ENCODE results near the gene TIGD1.

Gene TIGD1

DNA sequence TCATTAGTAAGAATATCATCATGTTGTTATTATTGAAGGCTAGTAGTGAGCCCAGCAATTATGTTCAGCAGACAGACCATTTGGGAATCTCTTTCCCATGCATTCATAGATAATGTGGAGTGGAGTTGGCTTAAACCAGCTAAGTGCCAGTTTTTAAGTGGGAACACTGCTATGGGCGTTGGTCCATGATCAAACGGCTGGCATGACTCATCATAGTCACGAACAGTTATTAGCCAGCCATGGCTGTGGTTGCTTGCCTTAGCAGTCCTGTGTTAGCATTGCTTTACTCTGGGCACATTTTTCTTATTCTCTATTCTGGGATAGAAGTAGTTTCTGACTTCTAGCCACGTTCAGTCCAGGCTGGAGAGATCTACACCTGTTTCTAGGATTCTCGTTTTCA is 17.8 kb upstream of the TIGD1 start:
- FAIRE-seq (no peak), DNase-seq (ENCODE audit: insufficient read length) (no peak)
- TF ChIP-seq POLR2A (IDR thresholded peaks at IDR 0.05; ENCODE audit: low read depth, low read length) (no peak), TAF1 (IDR thresholded peaks at IDR 0.05; ENCODE audit: borderline replicate concordance, low read depth, low read length) (no peak), POLR2AphosphoS5 (IDR thresholded peaks at IDR 0.05; ENCODE audit: low read depth, low read length) (no peak)

DNA sequence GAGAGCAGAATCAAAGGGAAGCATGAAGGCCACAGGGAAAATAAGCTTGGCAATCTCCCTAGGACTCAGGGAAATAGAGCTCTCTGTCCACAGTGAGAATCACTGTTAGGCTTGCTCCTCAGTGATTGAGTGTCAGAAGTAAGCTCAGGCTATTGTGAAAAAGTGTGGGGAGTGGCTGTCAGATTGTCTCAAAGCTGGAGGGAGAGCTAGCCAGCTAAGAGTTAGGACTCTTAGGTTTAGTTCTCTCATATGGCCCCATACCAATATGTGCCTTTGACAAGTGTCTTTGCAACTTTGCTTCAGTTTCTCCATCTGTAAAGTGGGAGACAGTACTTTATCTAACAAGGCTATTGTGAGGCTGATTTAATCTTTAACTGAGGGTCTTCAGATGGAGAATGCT is 17.4 kb upstream of the TIGD1 start:
- no peak for DNase-seq (ENCODE audit: insufficient read length)
- TF ChIP-seq TAF1 (IDR thresholded peaks at IDR 0.05; ENCODE audit: borderline replicate concordance, low read depth, low read length) (no peak), POLR2AphosphoS5 (IDR thresholded peaks at IDR 0.05; ENCODE audit: low read depth, low read length) (no peak), POLR2A (IDR thresholded peaks at IDR 0.05; ENCODE audit: low read depth, low read length) (no peak)
- no peak for FAIRE-seq

DNA sequence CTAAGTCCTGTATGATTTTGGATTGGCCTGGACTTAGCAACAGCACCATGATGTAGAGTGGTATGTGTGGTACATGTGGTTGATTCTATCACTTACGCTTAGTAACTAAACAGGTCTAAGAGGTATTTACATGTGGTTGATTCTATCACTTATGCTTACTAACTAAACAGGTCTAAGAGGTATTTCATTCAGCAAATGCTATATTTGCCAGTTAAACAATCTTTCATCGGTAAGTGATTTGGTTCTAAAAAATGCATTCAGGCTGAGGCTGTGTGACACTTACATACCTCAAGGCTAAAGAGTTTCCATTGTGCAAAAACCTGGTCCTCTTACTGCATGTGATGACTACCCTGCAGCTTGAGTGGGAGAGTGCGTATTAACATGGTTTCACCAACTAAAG is 13.2 kb upstream of the TIGD1 start:
- FAIRE-seq (no peak), DNase-seq (ENCODE audit: insufficient read length) (no peak)
- TF ChIP-seq POLR2AphosphoS5 (IDR thresholded peaks at IDR 0.05; ENCODE audit: low read depth, low read length) (no peak), POLR2A (IDR thresholded peaks at IDR 0.05; ENCODE audit: low read depth, low read length) (no peak), TAF1 (IDR thresholded peaks at IDR 0.05; ENCODE audit: borderline replicate concordance, low read depth, low read length) (no peak)

DNA sequence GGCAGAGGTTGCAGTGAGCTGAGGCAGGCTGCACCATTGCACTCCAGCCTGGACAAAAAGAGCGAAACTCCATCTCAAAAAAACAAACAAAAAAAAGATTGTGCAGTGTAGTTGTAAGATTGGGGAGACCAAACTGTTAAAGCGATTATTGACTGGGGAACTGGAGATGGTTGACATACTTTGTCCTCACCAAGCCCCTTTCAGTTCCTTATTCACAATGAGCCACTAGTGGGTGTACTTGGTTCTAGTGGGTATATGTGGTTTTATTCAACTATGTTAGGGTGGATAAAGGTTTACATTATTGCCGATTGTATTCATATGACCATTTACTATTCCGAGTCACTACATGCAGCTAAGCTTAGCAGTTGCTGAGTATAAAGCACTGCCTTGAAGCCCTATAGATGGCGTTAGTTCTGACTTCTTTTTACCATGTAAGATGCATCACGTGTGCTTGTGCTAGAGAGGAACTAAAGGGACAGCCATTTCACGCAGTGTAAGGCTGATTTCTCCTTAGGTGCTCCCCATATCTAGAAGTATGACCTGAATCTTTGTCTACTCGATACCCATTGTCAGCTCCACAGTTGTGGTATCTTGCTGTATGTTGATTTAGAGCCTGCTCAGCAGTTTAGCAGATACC is 12.3 kb upstream of the TIGD1 start:
- TF ChIP-seq POLR2AphosphoS5 (IDR thresholded peaks at IDR 0.05; ENCODE audit: low read depth, low read length) = no peak; the same call in 1 of the 2 replicates
- TF ChIP-seq TAF1 (IDR thresholded peaks at IDR 0.05; ENCODE audit: borderline replicate concordance, low read depth, low read length) = no peak
- TF ChIP-seq POLR2A (IDR thresholded peaks at IDR 0.05; ENCODE audit: low read depth, low read length) = no peak
- FAIRE-seq = no peak

DNA sequence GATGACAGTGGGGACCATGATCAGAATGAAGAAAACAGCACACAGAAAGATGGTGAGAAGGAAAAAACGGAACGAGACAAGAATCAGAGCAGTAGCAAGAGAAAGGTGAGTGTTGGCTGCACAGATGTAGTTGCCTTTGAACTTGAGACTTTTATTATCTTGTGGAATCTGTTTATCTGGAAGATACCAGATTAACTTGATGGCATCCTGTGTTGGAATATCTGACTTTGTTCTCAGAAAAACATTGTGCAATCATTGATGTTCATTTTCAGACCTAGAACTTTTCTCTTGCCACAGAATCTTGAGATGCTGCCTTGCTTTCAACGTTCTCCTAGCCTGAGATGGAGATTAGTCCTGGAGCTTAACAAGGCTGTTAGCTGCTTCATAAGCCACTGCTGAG is 6.1 kb upstream of the TIGD1 start:
- FAIRE-seq = no peak

More for the DNA sequence above, 12.3 kb upstream of the TIGD1 start:
- DNase-seq (ENCODE audit: insufficient read length) = no peak

DNA sequence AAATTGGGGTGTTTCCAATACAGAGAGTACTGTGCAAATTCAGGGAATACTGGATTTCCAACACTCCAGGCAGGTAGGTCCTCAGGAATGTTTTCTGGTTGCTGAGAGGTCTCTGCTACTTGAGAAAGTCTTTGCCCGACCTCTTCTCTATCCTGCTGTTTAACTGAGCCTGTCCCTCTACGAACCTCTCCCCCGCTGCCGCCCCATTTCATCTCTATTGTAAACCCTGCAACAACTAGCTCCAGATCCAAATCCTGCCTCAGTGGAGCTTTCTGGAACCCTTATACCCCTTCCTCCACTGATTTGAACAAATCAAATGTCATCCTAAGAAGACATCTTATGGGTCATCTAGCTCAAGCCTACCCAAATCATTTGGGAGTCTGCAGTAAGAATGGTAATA is 1.4 kb upstream of the TIGD1 start:
- TF ChIP-seq POLR2AphosphoS5 (IDR thresholded peaks at IDR 0.05; ENCODE audit: low read depth, low read length) = no peak
- DNase-seq (ENCODE audit: insufficient read length) (no peak), FAIRE-seq (no peak)

More for the DNA sequence above, 6.1 kb upstream of the TIGD1 start:
- DNase-seq (ENCODE audit: insufficient read length) = no peak
- no peak for TF ChIP-seq POLR2AphosphoS5 (IDR thresholded peaks at IDR 0.05; ENCODE audit: low read depth, low read length)
- no peak for TF ChIP-seq POLR2A (IDR thresholded peaks at IDR 0.05; ENCODE audit: low read depth, low read length)

DNA sequence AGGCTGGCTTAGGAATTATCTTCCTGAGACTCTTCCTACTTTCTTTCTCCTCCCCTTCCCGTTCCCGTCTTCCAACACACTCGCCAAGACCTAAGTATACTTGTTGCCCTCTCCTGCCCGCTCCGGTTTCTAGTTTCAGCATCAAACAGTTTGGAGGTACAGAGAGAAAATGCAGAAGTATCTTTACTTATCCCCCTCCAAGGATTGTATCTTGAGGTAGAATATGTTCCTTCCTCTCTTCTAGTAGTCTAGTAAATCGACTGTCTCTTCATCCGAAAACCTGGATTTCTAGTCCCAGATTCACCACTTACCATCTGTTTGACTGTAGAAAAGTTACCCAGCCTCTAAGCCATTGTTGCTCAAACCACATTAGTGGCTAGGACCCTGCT is 887 bp upstream of the TIGD1 start:
- DNase-seq (ENCODE audit: insufficient read length) = no peak
- FAIRE-seq = no peak
- no peak for TF ChIP-seq POLR2A (IDR thresholded peaks at IDR 0.05; ENCODE audit: low read depth, low read length)
- no peak for TF ChIP-seq POLR2AphosphoS5 (IDR thresholded peaks at IDR 0.05; ENCODE audit: low read depth, low read length)

DNA sequence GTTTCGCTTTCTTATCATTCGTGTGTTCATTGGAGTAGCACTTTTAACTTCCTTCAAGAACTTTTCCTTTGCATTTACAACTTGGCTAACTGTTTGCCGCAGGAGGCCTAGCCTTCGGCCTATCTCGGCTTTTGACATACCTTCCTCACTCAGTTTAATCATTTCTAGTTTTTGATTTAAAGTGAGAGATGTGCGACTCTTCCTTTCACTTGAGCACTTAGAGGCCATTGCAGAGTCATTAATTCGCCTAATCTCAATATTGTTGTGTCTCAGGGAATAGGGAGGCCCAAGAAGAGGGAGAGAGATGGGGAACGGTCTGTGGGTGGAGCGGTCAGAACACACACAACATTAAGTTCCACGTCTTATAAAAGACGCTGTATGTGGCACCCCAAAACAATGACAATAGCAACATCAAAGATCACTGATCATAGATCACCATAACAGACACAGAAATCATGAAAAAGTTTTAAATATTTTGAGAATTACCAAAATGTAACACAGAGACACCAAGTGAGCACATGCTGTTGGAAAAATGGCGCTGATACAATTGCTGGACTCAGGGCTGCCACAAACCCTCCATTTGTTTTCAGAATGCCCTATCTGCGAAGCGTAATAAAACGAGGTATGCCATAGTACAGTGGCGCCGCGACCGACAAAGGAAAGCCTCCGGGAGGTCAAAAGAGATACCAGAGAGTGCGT is 553 bp downstream of the TIGD1 start:
- no peak for FAIRE-seq
- TF ChIP-seq POLR2AphosphoS5 (IDR thresholded peaks at IDR 0.05; ENCODE audit: low read depth, low read length) = no peak
- TF ChIP-seq POLR2A (IDR thresholded peaks at IDR 0.05; ENCODE audit: low read depth, low read length) = no peak
- no peak for TF ChIP-seq TAF1 (IDR thresholded peaks at IDR 0.05; ENCODE audit: borderline replicate concordance, low read depth, low read length)
- no peak for DNase-seq (ENCODE audit: insufficient read length)

DNA sequence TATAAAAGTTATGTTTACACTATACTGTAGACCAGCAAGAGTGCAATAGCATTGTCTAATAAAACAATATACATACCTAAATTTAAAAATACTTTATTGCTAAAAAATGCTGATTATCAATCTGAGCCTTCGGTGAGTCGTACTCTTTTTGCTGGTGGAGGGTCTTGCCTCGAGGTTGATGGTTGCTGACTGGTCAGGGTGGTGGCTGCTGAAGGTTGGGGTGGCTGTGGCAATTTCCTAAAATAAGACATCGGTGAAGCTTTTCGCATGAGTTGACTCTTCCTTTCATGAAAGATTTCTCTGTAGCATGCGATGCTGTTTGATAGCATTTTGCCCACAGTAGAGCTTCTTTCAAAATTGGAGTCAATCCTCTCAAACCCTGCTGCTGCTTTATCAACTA is 2.4 kb downstream of the TIGD1 start:
- TF ChIP-seq POLR2A (IDR thresholded peaks at IDR 0.05; ENCODE audit: low read depth, low read length) (no peak), TAF1 (IDR thresholded peaks at IDR 0.05; ENCODE audit: borderline replicate concordance, low read depth, low read length) (no peak), POLR2AphosphoS5 (IDR thresholded peaks at IDR 0.05; ENCODE audit: low read depth, low read length) (no peak)
- no peak for FAIRE-seq
- no peak for DNase-seq (ENCODE audit: insufficient read length)

DNA sequence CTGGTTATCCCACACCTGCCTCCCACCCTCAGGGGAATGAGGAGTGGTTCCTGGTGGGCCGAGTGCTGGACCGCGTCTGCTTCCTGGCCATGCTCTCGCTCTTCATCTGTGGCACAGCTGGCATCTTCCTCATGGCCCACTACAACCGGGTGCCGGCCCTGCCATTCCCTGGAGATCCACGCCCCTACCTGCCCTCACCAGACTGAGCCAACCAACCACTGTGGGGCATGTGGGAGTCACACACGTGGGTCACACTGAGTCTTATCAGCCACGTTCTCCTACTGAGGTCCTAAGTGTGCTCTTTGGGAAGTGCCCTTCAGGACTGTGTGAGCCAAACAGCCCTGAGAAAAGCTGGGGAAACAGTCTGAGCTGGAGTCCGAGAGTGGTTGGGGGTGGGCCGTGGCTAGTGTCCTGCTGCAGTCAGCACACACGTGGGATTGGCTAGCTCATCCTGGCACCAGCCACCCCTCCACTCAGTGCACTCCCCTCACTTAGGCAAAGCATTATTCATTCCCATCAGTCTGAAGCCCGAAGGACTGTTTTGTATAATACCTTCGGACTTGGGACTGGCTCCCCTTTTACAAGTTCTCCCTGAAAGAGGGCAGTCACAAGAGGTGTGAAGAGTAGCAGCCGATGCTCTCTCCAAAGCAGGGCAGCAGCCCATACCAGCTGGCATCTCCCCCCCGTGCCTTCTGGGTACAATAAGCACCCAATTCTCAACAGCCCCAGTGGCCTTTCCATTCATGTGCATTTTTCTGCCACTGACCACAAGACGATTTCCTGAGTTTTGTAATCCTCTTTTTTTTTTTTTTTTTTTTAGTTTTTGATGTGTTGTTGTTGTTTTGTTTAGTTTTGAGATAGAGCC is 4.6 kb downstream of the TIGD1 start:
- no peak for FAIRE-seq
- no peak for TF ChIP-seq POLR2AphosphoS5 (IDR thresholded peaks at IDR 0.05; ENCODE audit: low read depth, low read length)
- no peak for TF ChIP-seq TAF1 (IDR thresholded peaks at IDR 0.05; ENCODE audit: borderline replicate concordance, low read depth, low read length)
- TF ChIP-seq POLR2A (IDR thresholded peaks at IDR 0.05; ENCODE audit: low read depth, low read length) = no peak
- no peak for DNase-seq (ENCODE audit: insufficient read length)

DNA sequence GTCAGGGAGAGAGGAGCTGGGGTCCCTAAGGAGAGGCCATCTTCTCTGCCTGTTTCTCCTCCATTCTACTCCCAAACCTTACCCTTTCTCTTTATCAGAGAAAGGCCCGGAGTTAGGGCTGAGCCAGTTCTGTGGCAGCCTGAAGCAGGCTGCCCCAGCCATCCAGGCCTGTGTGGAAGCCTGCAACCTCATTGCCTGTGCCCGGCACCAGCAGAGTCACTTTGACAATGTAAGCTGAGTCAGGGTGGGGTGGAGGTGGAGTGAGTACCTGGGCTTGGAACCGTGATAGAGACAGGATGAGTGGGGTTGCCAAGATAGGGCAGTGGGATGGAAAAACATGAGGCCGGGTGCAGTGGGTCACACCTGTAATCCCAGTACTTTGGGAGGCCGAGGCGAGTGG is 5.7 kb downstream of the TIGD1 start:
- no peak for FAIRE-seq
- TF ChIP-seq POLR2A (IDR thresholded peaks at IDR 0.05; ENCODE audit: low read depth, low read length) = no peak
- TF ChIP-seq POLR2AphosphoS5 (IDR thresholded peaks at IDR 0.05; ENCODE audit: low read depth, low read length) = no peak
- no peak for TF ChIP-seq TAF1 (IDR thresholded peaks at IDR 0.05; ENCODE audit: borderline replicate concordance, low read depth, low read length)

More for the DNA sequence above, 5.7 kb downstream of the TIGD1 start:
- DNase-seq (ENCODE audit: insufficient read length) = no peak
